Esophagus squamous epithelium (tissue), 5 donors: ENCODE data around the gene SMAD3. TPM values are rescaled to one million over a fixed set of nuclear protein-coding genes. Genes with fewer than 3 reads are reported as not detected.

Experiments
- DNase-seq: peaks from one replicate; lab custom pipeline; 2025; lab: John Stamatoyannopoulos, UW
- H3K27ac ChIP-seq, 4 donors: fragments of 200-600 bp; sonication (generic); one replicate each; pipeline ENCODE4 v1.5.1; 2016 to 2019; ENCODE audit warnings: mild to moderate bottlenecking in 1 of 4
- H3K27me3 ChIP-seq, 4 donors: fragments of 200-600 bp; sonication (generic); 1 replicate in 3 of 4; 2 replicates in 1 of 4; pipeline versions ENCODE4 v1.5.1 to v1.6.0; 2017 to 2021; ENCODE audit warnings: antibody characterized with exemption in 1 of 4
- H3K36me3 ChIP-seq, 3 donors: fragments of 200-600 bp; sonication (generic); one replicate each; pipeline ENCODE4 v1.5.1; 2016 to 2019
- H3K4me1 ChIP-seq, 3 donors: fragments of 200-600 bp; sonication (generic); one replicate each; pipeline ENCODE4 v1.5.1; 2017 to 2019
- H3K4me3 ChIP-seq, 4 donors: fragments of 200-600 bp; sonication (generic); 1 replicate in 3 of 4; 2 replicates in 1 of 4; pipeline ENCODE4 v1.5.1; 2016 to 2019; ENCODE audit warnings: mild to moderate bottlenecking in 2 of 4, moderate library complexity in 1 of 4
- H3K9me3 ChIP-seq, 3 donors: fragments of 200-600 bp; sonication (generic); one replicate each; pipeline ENCODE4 v1.5.1; 2016 to 2019
- CTCF ChIP-seq, 6 experiments: fragments of 450-650 bp in 4 of 6; fragments of 200-600 bp in 2 of 6; sonication (generic) in 2 of 6; IDR thresholded peaks; one replicate each; pipeline ENCODE4 v1.5.1; 2016 to 2019; ENCODE audit warnings: antibody characterized with exemption in 6 of 6, mild to moderate bottlenecking in 4 of 6, moderate library complexity in 4 of 6
- POLR2A ChIP-seq, 4 donors: fragments of 450-650 bp; IDR thresholded peaks; one replicate each; pipeline ENCODE4 v1.6.1; 2017; ENCODE audit warnings: antibody characterized with exemption in 4 of 4, mild to moderate bottlenecking in 4 of 4, moderate library complexity in 3 of 4
- WGBS, 2 donors: methylation state at CpG; one replicate each; pipeline ENCODE4 v1.1.5; 2018; 5-methylcytosine and 5-hydroxymethylcytosine counted together
- intact Hi-C: fragments of 100-400 bp; cut with DNase I; formaldehyde crosslinking; loops from one replicate; pipeline ENCODE4 v1.15.0; 2022
- total RNA-seq, 4 donors: library from RNA; depleted of rRNA; stranded (reverse); fragments of >200 nt; gene quantifications; one replicate each; pipeline ENCODE4 v1.1.0, GENCODE V29; 2016
- donor health status: DM: yes; HTN: yes; CAD: no.

Gene SMAD3
- total RNA-seq, 4 donors from 2014 or later: 70.8 to 134 (median 105) TPM

GRCh38 chr15:67035886-67036285 is 29.5 kb upstream of the SMAD3 start:
- no peak overlapping the region for H3K4me3 ChIP-seq
- no peak for DNase-seq
- no peak for TF ChIP-seq POLR2A (IDR thresholded peaks at IDR 0.05)
- no peak for TF ChIP-seq CTCF (IDR thresholded peaks at IDR 0.05)
- H3K4me1 ChIP-seq: peaks cover 8 to 19% (median 8%) of the 10 kb centered on the region in 3 donors
- H3K27ac ChIP-seq: no peak overlapping the region
- 88 to 91% methylated on average over 3 to 5 of the region's 5 CpGs for WGBS, 2 donors
- H3K9me3 ChIP-seq: no peaks in the 10 kb centered on the region
- peaks cover 0 to 14% (median 0%) of the 10 kb centered on the region in 4 donors for H3K27me3 ChIP-seq
- intact Hi-C loops: no loop called here
- H3K36me3 ChIP-seq: no peaks in the 10 kb centered on the region

GRCh38 chr15:67036775-67037555 is 28.4 kb upstream of the SMAD3 start:
- no peaks in the 10 kb centered on the region for H3K9me3 ChIP-seq
- 91 to 96% methylated on average over 7 to 8 of the region's 8 CpGs for WGBS, 2 donors

GRCh38 chr15:67037694-67038093 is 27.7 kb upstream of the SMAD3 start:
- intact Hi-C loops: no loop called here
- no peak overlapping the region for H3K27ac ChIP-seq
- peaks cover 0 to 11% (median 0%) of the 10 kb centered on the region in 4 donors for H3K27me3 ChIP-seq
- no peak overlapping the region for H3K4me3 ChIP-seq
- no peak for DNase-seq
- peaks cover 15 to 23% (median 15%) of the 10 kb centered on the region in 3 donors for H3K4me1 ChIP-seq
- no peaks in the 10 kb centered on the region for H3K36me3 ChIP-seq
- H3K9me3 ChIP-seq: no peaks in the 10 kb centered on the region
- TF ChIP-seq POLR2A (IDR thresholded peaks at IDR 0.05): no peak
- TF ChIP-seq CTCF (IDR thresholded peaks at IDR 0.05): no peak

More at GRCh38 chr15:67036775-67037555, 28.4 kb upstream of the SMAD3 start:
- TF ChIP-seq POLR2A (IDR thresholded peaks at IDR 0.05) (no peak), CTCF (IDR thresholded peaks at IDR 0.05) (no peak)
- intact Hi-C loops: no loop called here
- peaks cover 12 to 19% (median 16%) of the 10 kb centered on the region in 3 donors for H3K4me1 ChIP-seq
- H3K27me3 ChIP-seq: peaks cover 0 to 14% (median 0%) of the 10 kb centered on the region in 4 donors
- no peak for DNase-seq
- H3K36me3 ChIP-seq: no peaks in the 10 kb centered on the region
- no peak overlapping the region for H3K27ac ChIP-seq
- no peak overlapping the region for H3K4me3 ChIP-seq

GRCh38 chr15:67038736-67039135 is 26.7 kb upstream of the SMAD3 start:
- Histone ChIP-seq H3K4me1 (peaks cover 5 to 16% (median 8%) of the 10 kb centered on the region in 3 donors), H3K27ac (peak overlapping the region in 1 of 4 donors; percentile 70), H3K27me3 (peaks cover 0 to 4% (median 0%) of the 10 kb centered on the region in 4 donors), H3K9me3 (no peaks in the 10 kb centered on the region), H3K36me3 (no peaks in the 10 kb centered on the region), H3K4me3 (no peak overlapping the region)
- intact Hi-C loops: no loop called here
- DNase-seq: no peak
- TF ChIP-seq CTCF (IDR thresholded peaks at IDR 0.05) (no peak), POLR2A (IDR thresholded peaks at IDR 0.05) (no peak)

- no peaks in the 10 kb centered on the region for H3K36me3 ChIP-seq
- peaks cover 7 to 23% (median 7%) of the 10 kb centered on the region in 3 donors for H3K4me1 ChIP-seq
- DNase-seq: no peak
- H3K9me3 ChIP-seq: no peaks in the 10 kb centered on the region
- peak overlapping the region in 2 of 4 donors; percentile 57 to 70 for H3K27ac ChIP-seq
- TF ChIP-seq CTCF (IDR thresholded peaks at IDR 0.05) (no peak), POLR2A (IDR thresholded peaks at IDR 0.05) (no peak)
- no peak overlapping the region for H3K4me3 ChIP-seq
- no peaks in the 10 kb centered on the region for H3K27me3 ChIP-seq
- intact Hi-C loops: no loop called here
- WGBS, 2 donors: 79 to 82% methylated on average over 6 to 10 of the region's 10 CpGs
These were observed 25.9 kb upstream of the SMAD3 start for GRCh38 chr15:67039384-67040075.
